BE2C (cell line): Measurements from ENCODE around the gene TECPR2.
A peak's percentile ranks its signal among the peaks of the same experiment; 100 is the strongest.

Experiments used
- DNase-seq: peaks from one replicate; pipeline ENCODE4 v3.0.0-alpha.2; 2020
- H3K27me3 ChIP-seq: fragments of 250-450 bp; sonication (Bioruptor Pico); 2 replicates; pipeline ENCODE4 v1.5.1; 2020; ENCODE audit warnings: mild to moderate bottlenecking
- H3K36me3 ChIP-seq: fragments of 250-450 bp; sonication (Bioruptor Pico); 2 replicates; pipeline ENCODE4 v1.5.1; 2020; ENCODE audit warnings: mild to moderate bottlenecking
- H3K4me1 ChIP-seq: fragments of 250-450 bp; sonication (Bioruptor Pico); 2 replicates; pipeline ENCODE4 v1.5.1; 2020
- H3K4me3 ChIP-seq: 2 replicates; pipeline ENCODE4 v1.5.1; 2011; ENCODE audit warnings: low read depth, low read length
- H3K9me3 ChIP-seq: fragments of 250-450 bp; sonication (Bioruptor Pico); 2 replicates; pipeline ENCODE4 v1.5.1; 2020
- CTCF ChIP-seq: IDR thresholded peaks from 2 replicates; pipeline ENCODE4 v1.5.1; 2012; ENCODE audit warnings: mild to moderate bottlenecking, low read depth, low read length

The TECPR2 gene

GRCh38 chr14:102500713-102501112, 138.0 kb downstream of the TECPR2 start:
- H3K4me3 ChIP-seq = no peak overlapping the region
- H3K4me1 ChIP-seq = peaks cover 3% of the 10 kb centered on the region
- H3K27me3 ChIP-seq = no peaks in the 10 kb centered on the region
- H3K9me3 ChIP-seq = no peaks in the 10 kb centered on the region
- no peak for TF ChIP-seq CTCF
- no peak for DNase-seq
- no peaks in the 10 kb centered on the region for H3K36me3 ChIP-seq

GRCh38 chr14:102501751-102502315, 139.1 kb downstream of the TECPR2 start:
- no peaks in the 10 kb centered on the region; the same call in 1 of the 2 replicates for H3K36me3 ChIP-seq
- H3K9me3 ChIP-seq = no peaks in the 10 kb centered on the region
- DNase-seq = no peak
- H3K4me1 ChIP-seq = peaks cover 3% of the 10 kb centered on the region
- TF ChIP-seq CTCF = peak; percentile 24
- no peak overlapping the region for H3K4me3 ChIP-seq
- H3K27me3 ChIP-seq = no peaks in the 10 kb centered on the region

- DNase-seq = no peak
- no peak for TF ChIP-seq CTCF
- Histone ChIP-seq H3K4me3 (no peak overlapping the region), H3K4me1 (peaks cover 3% of the 10 kb centered on the region), H3K27me3 (no peaks in the 10 kb centered on the region), H3K36me3 (no peaks in the 10 kb centered on the region; the same call in 1 of the 2 replicates), H3K9me3 (no peaks in the 10 kb centered on the region)
Measured at GRCh38 chr14:102502571-102502970, 139.8 kb downstream of the TECPR2 start.

- H3K36me3 ChIP-seq = no peaks in the 10 kb centered on the region; the same call in 1 of the 2 replicates
- TF ChIP-seq CTCF = no peak
- DNase-seq = no peak
- no peaks in the 10 kb centered on the region for H3K27me3 ChIP-seq
- no peaks in the 10 kb centered on the region for H3K9me3 ChIP-seq
- no peak overlapping the region for H3K4me3 ChIP-seq
- H3K4me1 ChIP-seq = peaks cover 3% of the 10 kb centered on the region
Measured at GRCh38 chr14:102503641-102504327, 141.0 kb downstream of the TECPR2 start.

- TF ChIP-seq CTCF = no peak
- H3K27me3 ChIP-seq = no peaks in the 10 kb centered on the region
- DNase-seq = no peak
- H3K4me3 ChIP-seq = no peak overlapping the region
- H3K4me1 ChIP-seq = peaks cover 3% of the 10 kb centered on the region
- no peaks in the 10 kb centered on the region for H3K9me3 ChIP-seq
- H3K36me3 ChIP-seq = no peaks in the 10 kb centered on the region; the same call in 1 of the 2 replicates
Measured at GRCh38 chr14:102504328-102504999, 141.7 kb downstream of the TECPR2 start.
